IMR-90 (cell line): ENCODE results near the gene RAB26. TPM values are rescaled to one million over a fixed set of nuclear protein-coding genes. Genes with fewer than 3 reads are reported as not detected.

Experiments used
- ATAC-seq: fragments of 200-7000 bp; cut with Tn5 transposase; 2 replicates; pipeline ENCODE4 v1.9.1; 2020; ENCODE audit warnings: low read depth, mild to moderate bottlenecking, moderate library complexity
- BruUV-seq: library from RNA; stranded (reverse); fragments of 400-500 nt; replicated peaks from 2 replicates; lab custom pipeline; 2021; lab: Mats Ljungman, UMichigan
- CTCF ChIA-PET: fragments of 300-600 bp; formaldehyde crosslinking; extraction: SDS; loops from one replicate; lab custom pipeline; 2021; ENCODE audit warnings: antibody characterized with exemption; lab: Yijun Ruan, JAX
- POLR2A ChIA-PET: fragments of 300-600 bp; sonication (Branson Sonifier 250); formaldehyde crosslinking; loops from one replicate; lab custom pipeline; 2022; ENCODE audit warnings: antibody characterized with exemption; ENCODE audit not compliant: unreplicated experiment; lab: Charles Lee
- DNase-seq: peaks from one replicate; pipeline ENCODE4 v3.0.0; 2013
- H2AFZ ChIP-seq: replicated peaks from 2 replicates; pipeline ENCODE3; 2013; ENCODE audit warnings: low read length, mild to moderate bottlenecking; ENCODE audit not compliant: poor library complexity
- H2AK5ac ChIP-seq: 2 replicates; pipeline ENCODE4 v1.6.1; 2013; ENCODE audit warnings: low read depth, low read length, inconsistent platforms
- H2AK9ac ChIP-seq: replicated peaks from 2 replicates; pipeline ENCODE3; 2013; ENCODE audit warnings: mild to moderate bottlenecking, low read depth, low read length, moderate library complexity; ENCODE audit not compliant: poor library complexity
- H2BK120ac ChIP-seq: 2 replicates; pipeline ENCODE4 v1.6.1; 2013; ENCODE audit warnings: low read depth, low read length, inconsistent platforms
- H2BK15ac ChIP-seq: 3 replicates; pipeline ENCODE4 v1.6.1; 2013; ENCODE audit warnings: low read depth, low read length, inconsistent platforms
- H2BK20ac ChIP-seq: 2 replicates; pipeline ENCODE4 v1.6.1; 2013; ENCODE audit warnings: low read depth, mild to moderate bottlenecking, inconsistent platforms, low read length, moderate library complexity
- H2BK5ac ChIP-seq: 2 replicates; pipeline ENCODE4 v1.6.1; 2013; ENCODE audit warnings: mild to moderate bottlenecking, low read depth, low read length, inconsistent platforms; ENCODE audit not compliant: poor library complexity, severe bottlenecking
- H3K14ac ChIP-seq: replicated peaks from 2 replicates; pipeline ENCODE4 v1.6.1; 2013; ENCODE audit warnings: low read depth, low read length, inconsistent platforms
- H3K18ac ChIP-seq: 2 replicates; pipeline ENCODE4 v1.6.1; 2013; ENCODE audit warnings: low read depth, low read length, control low read depth
- H3K23ac ChIP-seq: 2 replicates; pipeline ENCODE4 v1.6.1; 2013; ENCODE audit warnings: low read depth, low read length, inconsistent platforms
- H3K27ac ChIP-seq: 2 replicates; pipeline ENCODE4 v1.5.1; 2013; ENCODE audit warnings: mild to moderate bottlenecking, control low read depth, low read length; ENCODE audit not compliant: insufficient read depth
- H3K27me3 ChIP-seq: 2 replicates; pipeline ENCODE4 v1.6.1; 2013; ENCODE audit warnings: low read length; ENCODE audit not compliant: control insufficient read depth, insufficient read depth
- H3K36me3 ChIP-seq: 2 replicates; pipeline ENCODE4 v1.6.1; 2013; ENCODE audit warnings: low read length, mixed read lengths; ENCODE audit not compliant: control insufficient read depth, insufficient read depth
- H3K4ac ChIP-seq: 2 replicates; pipeline ENCODE4 v1.6.1; 2013; ENCODE audit warnings: low read depth, low read length, inconsistent platforms
- H3K4me1 ChIP-seq: 2 replicates; pipeline ENCODE4 v1.6.1; 2013; ENCODE audit warnings: low read length, mixed read lengths; ENCODE audit not compliant: control insufficient read depth, insufficient read depth
- H3K4me2 ChIP-seq: 2 replicates; pipeline ENCODE4 v1.6.1; 2013; ENCODE audit warnings: low read depth, mild to moderate bottlenecking, control low read depth, low read length, moderate library complexity
- H3K4me3 ChIP-seq: 2 replicates; pipeline ENCODE4 v1.5.1; 2013; ENCODE audit warnings: low read depth, mild to moderate bottlenecking, control low read depth, low read length, moderate library complexity; ENCODE audit not compliant: insufficient read depth
- H3K56ac ChIP-seq: 2 replicates; pipeline ENCODE4 v1.6.1; 2013; ENCODE audit warnings: low read length, inconsistent platforms; ENCODE audit not compliant: insufficient read depth; ENCODE audit errors: extremely low read depth
- H3K79me1 ChIP-seq, 2 experiments: 2 replicates each; pipeline ENCODE4 v1.6.1; 2013; ENCODE audit warnings: low read length in 2 of 2, inconsistent platforms in 1 of 2, low read depth in 1 of 2
- H3K9ac ChIP-seq: 2 replicates; pipeline ENCODE4 v1.6.1; 2013; ENCODE audit warnings: low read depth, low read length, control low read depth
- H3K9me1 ChIP-seq: 2 replicates; pipeline ENCODE4 v1.6.1; 2013; ENCODE audit warnings: low read length, inconsistent platforms; ENCODE audit not compliant: insufficient read depth
- H3K9me3 ChIP-seq: 2 replicates; pipeline ENCODE4 v1.6.1; 2013; ENCODE audit warnings: low read length; ENCODE audit not compliant: control insufficient read depth, insufficient read depth
- H4K20me1 ChIP-seq: 2 replicates; pipeline ENCODE4 v1.6.1; 2013; ENCODE audit warnings: low read length, inconsistent platforms; ENCODE audit not compliant: insufficient read depth
- H4K5ac ChIP-seq: 2 replicates; pipeline ENCODE4 v1.6.1; 2013; ENCODE audit warnings: mild to moderate bottlenecking, low read depth, low read length, control low read depth
- H4K8ac ChIP-seq, 2 experiments: 2 replicates each; pipeline ENCODE4 v1.6.1; 2013; ENCODE audit warnings: low read depth in 2 of 2, low read length in 2 of 2, control low read depth in 1 of 2, inconsistent platforms in 1 of 2
- H4K91ac ChIP-seq: 2 replicates; pipeline ENCODE4 v1.6.1; 2013; ENCODE audit warnings: low read depth, low read length, inconsistent platforms; ENCODE audit not compliant: insufficient read depth
- BHLHE40 ChIP-seq: fragments of 150-350 bp; IDR thresholded peaks from 2 replicates; pipeline ENCODE4 v1.6.1; 2016; ENCODE audit warnings: mild to moderate bottlenecking, low read depth, low read length
- CEBPB ChIP-seq: IDR thresholded peaks from 2 replicates; pipeline ENCODE4 v1.6.1; 2012; ENCODE audit warnings: low read depth, low read length, improper control_type of control experiment
- CHD1 ChIP-seq: IDR thresholded peaks from 2 replicates; pipeline ENCODE4 v1.6.1; 2012; ENCODE audit warnings: low read depth, low read length, improper control_type of control experiment
- ELK1 ChIP-seq: fragments of 150-350 bp; IDR thresholded peaks from 2 replicates; pipeline ENCODE4 v1.6.1; 2016; ENCODE audit warnings: low read depth, mild to moderate bottlenecking, low read length, moderate library complexity, borderline replicate concordance
- FOS ChIP-seq: fragments of 150-350 bp; IDR thresholded peaks from 2 replicates; pipeline ENCODE4 v1.6.1; 2016; ENCODE audit warnings: low read depth, low read length
- MAFK ChIP-seq: IDR thresholded peaks from 2 replicates; pipeline ENCODE4 v1.6.1; 2012; ENCODE audit warnings: low read depth, low read length, improper control_type of control experiment
- MAZ ChIP-seq: IDR thresholded peaks from 2 replicates; pipeline ENCODE4 v1.6.1; 2012; ENCODE audit warnings: low read depth, mild to moderate bottlenecking, low read length, improper control_type of control experiment, moderate library complexity, borderline replicate concordance
- MXI1 ChIP-seq: IDR thresholded peaks from 2 replicates; pipeline ENCODE4 v1.6.1; 2012; ENCODE audit warnings: low read depth, mild to moderate bottlenecking, low read length, moderate library complexity, borderline replicate concordance
- NFE2L2 ChIP-seq: fragments of 150-350 bp; IDR thresholded peaks from 2 replicates; pipeline ENCODE4 v1.6.1; 2016; ENCODE audit warnings: low read depth, mild to moderate bottlenecking, low read length
- POLR2A ChIP-seq: IDR thresholded peaks from 2 replicates; pipeline ENCODE4 v1.6.1; 2012; ENCODE audit warnings: mild to moderate bottlenecking, low read depth, low read length
- RAD21 ChIP-seq: IDR thresholded peaks from 2 replicates; pipeline ENCODE4 v1.6.1; 2012; ENCODE audit warnings: low read length, improper control_type of control experiment
- RCOR1 ChIP-seq: IDR thresholded peaks from 2 replicates; pipeline ENCODE4 v1.6.1; 2012; ENCODE audit warnings: mild to moderate bottlenecking, low read length, improper control_type of control experiment; ENCODE audit not compliant: insufficient replicate concordance
- RFX5 ChIP-seq: IDR thresholded peaks from 2 replicates; pipeline ENCODE4 v1.8.0; 2012; ENCODE audit warnings: low read depth, mild to moderate bottlenecking, low read length, moderate library complexity
- SMC3 ChIP-seq: fragments of 150-350 bp; IDR thresholded peaks from 2 replicates; pipeline ENCODE4 v1.6.1; 2016; ENCODE audit warnings: low read depth, mild to moderate bottlenecking, antibody characterized with exemption, low read length, moderate library complexity
- whole genome bisulfite sequencing, 2 experiments: methylation state at CpG; one replicate each; pipeline versions ENCODE4 v1.1.5 to v1.1.7; 2013; ENCODE audit warnings: missing lambda C conversion rate in 2 of 2; ENCODE audit not compliant: insufficient read length in 1 of 2; ENCODE audit errors: extremely low coverage in 2 of 2; 5-methylcytosine and 5-hydroxymethylcytosine counted together
- dilution Hi-C: fragments of 300-500 bp; cut with HindIII; formaldehyde crosslinking; loops from one replicate; pipeline ENCODE4 v1.14.3; 2018; ENCODE audit warnings: low sequenced_read_pairs; ENCODE audit not compliant: unreplicated experiment
- in situ Hi-C: fragments of 300-500 bp; cut with MboI; formaldehyde crosslinking; loops from 3 replicates; pipeline ENCODE4 v1.14.3; 2019; ENCODE audit warnings: low sequenced_read_pairs, inconsistent platforms, mixed read lengths
- intact Hi-C: fragments of 100-400 bp; cut with micrococcal nuclease; formaldehyde crosslinking; loops from 2 replicates; pipeline ENCODE4 v1.10.0; 2022
- polyA plus RNA-seq, 3 experiments: library from polyadenylated mRNA; depleted of rRNA; stranded (reverse); fragments of >200 nt; gene quantifications; 2 replicates each; pipeline ENCODE4 v1.2.3, GENCODE V29; 2012; ENCODE audit warnings: low replicate concordance in 1 of 3
- total RNA-seq: library from RNA; depleted of rRNA; stranded (reverse); fragments of >200 nt; gene quantifications from 2 replicates; pipeline ENCODE4 v1.2.3, GENCODE V29; 2012
- TF ChIP-seq, protein P1 (sequence below): fragments of 150-350 bp; IDR thresholded peaks from 2 replicates; pipeline ENCODE4 v1.6.1; 2017; ENCODE audit warnings: mild to moderate bottlenecking, antibody characterized with exemption, low read length, low read depth
- TF ChIP-seq, protein P2 (sequence below): conservative IDR thresholded peaks from 2 replicates; pipeline ENCODE4 v1.5.1; 2012; ENCODE audit warnings: mild to moderate bottlenecking, low read depth, low read length, improper control_type of control experiment

RAB26 gene
- total and polyA plus RNA-seq, 2 of the 4 experiments (the other 2 are of a cell fraction), result 1.1 to 4.5 TPM

DNA sequence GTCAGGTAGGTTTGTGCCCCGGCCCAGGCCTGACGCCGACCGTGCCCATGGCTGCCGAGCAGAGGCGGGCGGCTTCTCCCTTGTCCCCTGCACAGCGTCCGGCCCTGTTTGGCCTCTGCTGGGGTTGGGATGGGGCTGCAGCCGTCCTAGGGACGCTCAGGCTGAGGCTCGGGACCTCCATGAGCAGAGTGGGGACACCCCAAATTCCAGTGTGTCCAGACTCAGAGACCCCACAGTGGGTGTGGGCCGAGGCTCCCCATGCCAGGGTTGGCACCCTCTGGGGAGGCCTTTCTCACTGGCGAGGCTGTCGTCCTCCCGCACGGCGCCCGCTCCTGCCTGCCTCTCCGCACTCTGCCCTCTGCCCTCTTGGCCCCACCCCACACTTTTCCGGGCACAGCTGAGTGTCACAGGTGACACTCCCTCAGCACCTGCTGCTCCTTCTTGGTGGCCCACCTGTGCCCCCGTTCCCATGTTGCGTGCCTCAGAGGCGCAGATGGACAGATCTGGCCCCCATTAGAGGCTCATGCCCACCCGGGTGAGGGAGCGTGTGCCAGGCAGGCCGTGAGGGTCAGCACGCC lies 23.3 kb downstream of the RAB26 start:
- no TSS peak for BruUV-seq
- no peaks in the 10 kb centered on the region for H3K4me1 ChIP-seq
- in situ Hi-C loops, result no loop called here

More for the DNA sequence above, 23.3 kb downstream of the RAB26 start:
- no peak overlapping the region for H2AFZ ChIP-seq
- H3K9ac ChIP-seq, result no peak overlapping the region
- H3K79me1 ChIP-seq, result peaks cover 0 to 4% of the 10 kb centered on the region in 2 experiments; a peak in 3 of 4 replicates
- no peak overlapping the region for H3K23ac ChIP-seq
- no peak overlapping the region for H3K4me3 ChIP-seq
- no peak overlapping the region for H2BK20ac ChIP-seq
- no peak overlapping the region for H2AK5ac ChIP-seq
- DNase-seq (no peak), ATAC-seq (no peak)
- H3K4me2 ChIP-seq, result no peak overlapping the region
- no peak overlapping the region for H2BK120ac ChIP-seq
- H2AK9ac ChIP-seq, result no peak overlapping the region
- dilution Hi-C loops, result no loop called here
- ChIA-PET POLR2A (no interaction called here), CTCF (no interaction called here)
- H3K27ac ChIP-seq, result no peak overlapping the region
- no peak for TF ChIP-seq MAFK
- no peak for TF ChIP-seq POLR2A
- no peak for TF ChIP-seq SMC3
- TF ChIP-seq BHLHE40, result no peak
- no peak for TF ChIP-seq MXI1
- no peak for TF ChIP-seq RFX5
- TF ChIP-seq ELK1, result no peak
- TF ChIP-seq RCOR1, result no peak
- TF ChIP-seq CEBPB, result no peak
- TF ChIP-seq MAZ, result no peak
- no peak for TF ChIP-seq RAD21
- TF ChIP-seq, protein P1, sequence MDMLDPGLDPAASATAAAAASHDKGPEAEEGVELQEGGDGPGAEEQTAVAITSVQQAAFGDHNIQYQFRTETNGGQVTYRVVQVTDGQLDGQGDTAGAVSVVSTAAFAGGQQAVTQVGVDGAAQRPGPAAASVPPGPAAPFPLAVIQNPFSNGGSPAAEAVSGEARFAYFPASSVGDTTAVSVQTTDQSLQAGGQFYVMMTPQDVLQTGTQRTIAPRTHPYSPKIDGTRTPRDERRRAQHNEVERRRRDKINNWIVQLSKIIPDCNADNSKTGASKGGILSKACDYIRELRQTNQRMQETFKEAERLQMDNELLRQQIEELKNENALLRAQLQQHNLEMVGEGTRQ, result no peak
- TF ChIP-seq, protein P2, sequence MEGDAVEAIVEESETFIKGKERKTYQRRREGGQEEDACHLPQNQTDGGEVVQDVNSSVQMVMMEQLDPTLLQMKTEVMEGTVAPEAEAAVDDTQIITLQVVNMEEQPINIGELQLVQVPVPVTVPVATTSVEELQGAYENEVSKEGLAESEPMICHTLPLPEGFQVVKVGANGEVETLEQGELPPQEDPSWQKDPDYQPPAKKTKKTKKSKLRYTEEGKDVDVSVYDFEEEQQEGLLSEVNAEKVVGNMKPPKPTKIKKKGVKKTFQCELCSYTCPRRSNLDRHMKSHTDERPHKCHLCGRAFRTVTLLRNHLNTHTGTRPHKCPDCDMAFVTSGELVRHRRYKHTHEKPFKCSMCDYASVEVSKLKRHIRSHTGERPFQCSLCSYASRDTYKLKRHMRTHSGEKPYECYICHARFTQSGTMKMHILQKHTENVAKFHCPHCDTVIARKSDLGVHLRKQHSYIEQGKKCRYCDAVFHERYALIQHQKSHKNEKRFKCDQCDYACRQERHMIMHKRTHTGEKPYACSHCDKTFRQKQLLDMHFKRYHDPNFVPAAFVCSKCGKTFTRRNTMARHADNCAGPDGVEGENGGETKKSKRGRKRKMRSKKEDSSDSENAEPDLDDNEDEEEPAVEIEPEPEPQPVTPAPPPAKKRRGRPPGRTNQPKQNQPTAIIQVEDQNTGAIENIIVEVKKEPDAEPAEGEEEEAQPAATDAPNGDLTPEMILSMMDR, result no peak
- TF ChIP-seq NFE2L2, result no peak
- TF ChIP-seq FOS, result no peak
- no peak for TF ChIP-seq CHD1
- H2BK5ac ChIP-seq, result no peak overlapping the region
- no peaks in the 10 kb centered on the region for H3K9me3 ChIP-seq
- intact Hi-C loops, result no loop called here
- no peak overlapping the region for H4K91ac ChIP-seq
- no peaks in the 10 kb centered on the region for H3K9me1 ChIP-seq
- peaks cover 66% of the 10 kb centered on the region for H3K36me3 ChIP-seq
- H2BK15ac ChIP-seq, result no peak overlapping the region
- H4K5ac ChIP-seq, result no peak overlapping the region
- H3K56ac ChIP-seq, result no peak overlapping the region
- no peak overlapping the region for H3K14ac ChIP-seq
- H3K4ac ChIP-seq, result no peak overlapping the region
- no peak overlapping the region for H3K18ac ChIP-seq
- H3K27me3 ChIP-seq, result no peaks in the 10 kb centered on the region
- H4K8ac ChIP-seq, result no peak overlapping the region
- 95% methylated on average over 8 of the region's 28 CpGs; no CpG with 5 or more reads in 1 of the 2 experiments for WGBS, 2 experiments
- peaks cover 6% of the 10 kb centered on the region for H4K20me1 ChIP-seq
